ENCODE data around the gene CHST11. TPM values are rescaled to one million over a fixed set of nuclear protein-coding genes. Genes with fewer than 3 reads are reported as not detected.
A peak's percentile ranks its signal among the peaks of the same experiment; 100 is the strongest.

CHST11 gene
- total and polyA plus RNA-seq, 10 of the 15 experiments (the other 5 are each of a cell fraction or from before 2014, with no cell fraction given): 1.9 to 38.1 (median 17.2) TPM

- no peak overlapping the region for H3K9ac ChIP-seq (ENCODE audit: control insufficient read depth, insufficient read depth, low read length)
- in situ Hi-C loops (cut with MboI) (loop anchor here (5.0 kb wide), 1 partner anchor 372 kb away; no protein-coding TSS in a partner anchor), intact Hi-C loops (cut with micrococcal nuclease; ENCODE audit: unreplicated experiment) (loop anchor here (1.0 to 10.0 kb wide), 4 partner anchors 197 to 373 kb away; partner anchors contain the start of gene SLC41A2)
- WGBS (ENCODE audit: insufficient coverage, insufficient replicate concordance, low lambda C conversion rate, missing lambda C conversion rate): 61% methylated on average over 3 of the region's 3 CpGs
- RAD21 ChIA-PET (ENCODE audit: unreplicated experiment): interaction anchor here (1.2 kb wide), 1 partner anchor 13 kb away, joined by 3 read pairs; no protein-coding TSS in a partner anchor
- ATAC-seq (peak; percentile 72), FAIRE-seq (peak; percentile 7), DNase-seq (ENCODE audit: low read depth, low spot score) (peak; percentile 51)
- H3K36me3 ChIP-seq (ENCODE audit: control insufficient read depth in 2 of 2, insufficient read depth in 2 of 2, low read length in 1 of 2): no peaks in the 10 kb centered on the region
- peaks cover 44% of the 10 kb centered on the region for H3K4me1 ChIP-seq (ENCODE audit: control insufficient read depth, insufficient read depth, low read length)
- H3K9me3 ChIP-seq (replicated peaks; ENCODE audit: control insufficient read depth, insufficient read depth, low read length): no peaks in the 10 kb centered on the region; the same call in 2 of the 3 replicates
- H3K4me2 ChIP-seq (ENCODE audit: control insufficient read depth, insufficient read depth): no peak overlapping the region
- no peak overlapping the region for H3K4me3 ChIP-seq
- H4K20me1 ChIP-seq (ENCODE audit: control insufficient read depth, insufficient read depth): no peaks in the 10 kb centered on the region
- H3K27ac ChIP-seq (ENCODE audit: control insufficient read depth, insufficient read depth): no peak overlapping the region
- SMC1A ChIA-PET (ENCODE audit: uncharacterized antibody, unreplicated experiment): interaction anchor here (7.3 to 8.7 kb wide), 2 partner anchors 9 to 14 kb away, joined by 43 to 47 read pairs; no protein-coding TSS in a partner anchor
- CTCF ChIA-PET: interaction anchor here (1.2 to 1.9 kb wide), 2 partner anchors 8 to 373 kb away, joined by 3 to 11 read pairs; no protein-coding TSS in a partner anchor
- no peaks in the 10 kb centered on the region for H3K27me3 ChIP-seq (replicated peaks in 1 of 2; ENCODE audit: control insufficient read depth in 2 of 2, insufficient read depth in 2 of 2, low read length in 1 of 2)
- no peak overlapping the region for H2AFZ ChIP-seq (ENCODE audit: control insufficient read depth, low read depth, low read length)
- BruUV-seq (replicated peaks): no TSS peak
- POLR2A ChIA-PET: interaction anchor here (0.6 kb wide), 1 partner anchor 12 kb away, joined by 3 read pairs; no protein-coding TSS in a partner anchor
- peaks cover 31% of the 10 kb centered on the region for H3K79me2 ChIP-seq (ENCODE audit: control insufficient read depth, insufficient read depth, low read length)
- TF ChIP-seq LARP7 (IDR thresholded peaks at IDR 0.05): no peak
- TF ChIP-seq RAD51 (IDR thresholded peaks at IDR 0.05): no peak
- no peak for TF ChIP-seq MTA3 (IDR thresholded peaks at IDR 0.05; ENCODE audit: borderline replicate concordance, low read length)
- TF ChIP-seq CTCF (IDR thresholded peaks at IDR 0.05 in 2 of 3, conservative IDR thresholded peaks at IDR 0.05 in 1 of 3; ENCODE audit: control insufficient read depth in 2 of 3, extremely low read depth in 1 of 3, insufficient read depth in 1 of 3, low read depth in 3 of 3, low read length in 3 of 3): peak; percentile 57 to 75 (median 69); a peak in 5 of 6 replicates
- no peak for TF ChIP-seq MEF2B (IDR thresholded peaks at IDR 0.05; ENCODE audit: partially characterized antibody, poor library complexity, severe bottlenecking)
- no peak for TF ChIP-seq FOS (IDR thresholded peaks at IDR 0.05; ENCODE audit: borderline replicate concordance, extremely low read depth, insufficient read length)
- TF ChIP-seq SREBF2 (IDR thresholded peaks at IDR 0.05; ENCODE audit: low read length): no peak
- peak; percentile 54; the same call in 1 of the 2 replicates for TF ChIP-seq SMARCA5 (IDR thresholded peaks at IDR 0.05)
- peak; percentile 95 for TF ChIP-seq POU2F2 (IDR thresholded peaks at IDR 0.05; ENCODE audit: borderline replicate concordance, low read depth, low read length)
- no peak for TF ChIP-seq BCL11A (IDR thresholded peaks at IDR 0.05; ENCODE audit: low read depth, low read length)
- TF ChIP-seq RB1 (IDR thresholded peaks at IDR 0.05; ENCODE audit: borderline replicate concordance): no peak
- peak; percentile 73; the same call in 1 of the 2 replicates for TF ChIP-seq SMC3 (IDR thresholded peaks at IDR 0.05; ENCODE audit: borderline replicate concordance, low read length)
- no peak for TF ChIP-seq CHD4 (IDR thresholded peaks at IDR 0.05)
- peak; percentile 90 for TF ChIP-seq RAD21 (IDR thresholded peaks at IDR 0.05; ENCODE audit: insufficient read depth, low read depth, low read length)
- TF ChIP-seq ETV6 (conservative IDR thresholded peaks at IDR 0.05 in 1 of 2, IDR thresholded peaks at IDR 0.05 in 1 of 2; ENCODE audit: borderline replicate concordance in 1 of 2, low read depth in 1 of 2): no peak
- TF ChIP-seq, protein P1, sequence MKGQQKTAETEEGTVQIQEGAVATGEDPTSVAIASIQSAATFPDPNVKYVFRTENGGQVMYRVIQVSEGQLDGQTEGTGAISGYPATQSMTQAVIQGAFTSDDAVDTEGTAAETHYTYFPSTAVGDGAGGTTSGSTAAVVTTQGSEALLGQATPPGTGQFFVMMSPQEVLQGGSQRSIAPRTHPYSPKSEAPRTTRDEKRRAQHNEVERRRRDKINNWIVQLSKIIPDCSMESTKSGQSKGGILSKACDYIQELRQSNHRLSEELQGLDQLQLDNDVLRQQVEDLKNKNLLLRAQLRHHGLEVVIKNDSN (IDR thresholded peaks at IDR 0.05; ENCODE audit: borderline replicate concordance, extremely low read length, insufficient read depth, low read depth, low read length): no peak
- 0 out of 4 replicates have a peak, but pooled peaks of 1 of the 2 experiments have one; percentile 14 for TF ChIP-seq BHLHE40 (IDR thresholded peaks at IDR 0.05; ENCODE audit: borderline replicate concordance in 1 of 2, low read depth in 2 of 2, low read length in 1 of 2)
- TF ChIP-seq ATF7 (IDR thresholded peaks at IDR 0.05; ENCODE audit: low read depth): no peak
- TF ChIP-seq, protein P2, sequence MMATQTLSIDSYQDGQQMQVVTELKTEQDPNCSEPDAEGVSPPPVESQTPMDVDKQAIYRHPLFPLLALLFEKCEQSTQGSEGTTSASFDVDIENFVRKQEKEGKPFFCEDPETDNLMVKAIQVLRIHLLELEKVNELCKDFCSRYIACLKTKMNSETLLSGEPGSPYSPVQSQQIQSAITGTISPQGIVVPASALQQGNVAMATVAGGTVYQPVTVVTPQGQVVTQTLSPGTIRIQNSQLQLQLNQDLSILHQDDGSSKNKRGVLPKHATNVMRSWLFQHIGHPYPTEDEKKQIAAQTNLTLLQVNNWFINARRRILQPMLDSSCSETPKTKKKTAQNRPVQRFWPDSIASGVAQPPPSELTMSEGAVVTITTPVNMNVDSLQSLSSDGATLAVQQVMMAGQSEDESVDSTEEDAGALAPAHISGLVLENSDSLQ (IDR thresholded peaks at IDR 0.05): peak; percentile 75
Measured at GRCh38 chr12:104680070-104680469, 223.3 kb downstream of the CHST11 start.
